GOT3 (cell line): Measurements from ENCODE around the gene SNRPA.
"Not testable (repeated sequence)": the region's sequence is repeated elsewhere in the genome, so short reads cannot be mapped to it uniquely, and the experiment has no call there.

Source experiments
- DNase-seq: peaks from one replicate; lab custom pipeline; 2025; ENCODE audit warnings: mixed read lengths; lab: John Stamatoyannopoulos, UW

Gene SNRPA

GRCh38 chr19:40721936-40722661, 28.9 kb upstream of the SNRPA start:
- DNase-seq, result no peak

- no peak for DNase-seq
Measured at GRCh38 chr19:40723661-40724254, 27.2 kb upstream of the SNRPA start.

- no peak for DNase-seq
Measured at GRCh38 chr19:40724315-40724714, 26.7 kb upstream of the SNRPA start.

GRCh38 chr19:40724855-40725254, 26.1 kb upstream of the SNRPA start:
- DNase-seq, result no peak

GRCh38 chr19:40726279-40726678, 24.7 kb upstream of the SNRPA start:
- no peak for DNase-seq

- not testable (repeated sequence) for DNase-seq
Measured at GRCh38 chr19:40730065-40730464, 20.9 kb upstream of the SNRPA start.

- not testable (repeated sequence) for DNase-seq
Measured at GRCh38 chr19:40732304-40732703, 18.7 kb upstream of the SNRPA start.

GRCh38 chr19:40733149-40733548, 17.9 kb upstream of the SNRPA start:
- no peak for DNase-seq

- no peak for DNase-seq
Measured at GRCh38 chr19:40735013-40735771, 15.8 kb upstream of the SNRPA start.

GRCh38 chr19:40736661-40737060, 14.3 kb upstream of the SNRPA start:
- DNase-seq, result no peak

GRCh38 chr19:40737102-40737644, 13.8 kb upstream of the SNRPA start:
- no peak for DNase-seq

- no peak for DNase-seq
Measured at GRCh38 chr19:40739030-40739839, 11.8 kb upstream of the SNRPA start.

- no peak for DNase-seq
Measured at GRCh38 chr19:40739871-40740703, 10.9 kb upstream of the SNRPA start.

GRCh38 chr19:40740747-40741146, 10.3 kb upstream of the SNRPA start:
- DNase-seq, result no peak

GRCh38 chr19:40741527-40742390, 9.2 kb upstream of the SNRPA start:
- no peak for DNase-seq

- DNase-seq, result no peak
Measured at GRCh38 chr19:40742477-40742876, 8.5 kb upstream of the SNRPA start.

GRCh38 chr19:40742886-40743285, 8.1 kb upstream of the SNRPA start:
- DNase-seq, result no peak

GRCh38 chr19:40743926-40744325, 7.1 kb upstream of the SNRPA start:
- DNase-seq, result no peak

GRCh38 chr19:40744554-40745401, 6.2 kb upstream of the SNRPA start:
- DNase-seq, result no peak
